Esophagus mucosa (tissue), 1 donor: ENCODE data around the gene ZCCHC12. TPM values are rescaled to one million over a fixed set of nuclear protein-coding genes. Genes with fewer than 3 reads are reported as not detected.
"Not testable (repeated sequence)": the region's sequence is repeated elsewhere in the genome, so short reads cannot be mapped to it uniquely, and the experiment has no call there.

Source experiments
- ATAC-seq: fragments of 200-7000 bp; cut with Tn5 transposase; one replicate; pipeline ENCODE4 v1.9.1; 2020
- total RNA-seq: library from RNA; stranded (reverse); gene quantifications from one replicate; pipeline ENCODE4 v1.2.4, GENCODE V29; 2023
- donor health status: DM: yes; HTN: yes; CAD: no.

The ZCCHC12 gene
- total RNA-seq, result not detected

DNA sequence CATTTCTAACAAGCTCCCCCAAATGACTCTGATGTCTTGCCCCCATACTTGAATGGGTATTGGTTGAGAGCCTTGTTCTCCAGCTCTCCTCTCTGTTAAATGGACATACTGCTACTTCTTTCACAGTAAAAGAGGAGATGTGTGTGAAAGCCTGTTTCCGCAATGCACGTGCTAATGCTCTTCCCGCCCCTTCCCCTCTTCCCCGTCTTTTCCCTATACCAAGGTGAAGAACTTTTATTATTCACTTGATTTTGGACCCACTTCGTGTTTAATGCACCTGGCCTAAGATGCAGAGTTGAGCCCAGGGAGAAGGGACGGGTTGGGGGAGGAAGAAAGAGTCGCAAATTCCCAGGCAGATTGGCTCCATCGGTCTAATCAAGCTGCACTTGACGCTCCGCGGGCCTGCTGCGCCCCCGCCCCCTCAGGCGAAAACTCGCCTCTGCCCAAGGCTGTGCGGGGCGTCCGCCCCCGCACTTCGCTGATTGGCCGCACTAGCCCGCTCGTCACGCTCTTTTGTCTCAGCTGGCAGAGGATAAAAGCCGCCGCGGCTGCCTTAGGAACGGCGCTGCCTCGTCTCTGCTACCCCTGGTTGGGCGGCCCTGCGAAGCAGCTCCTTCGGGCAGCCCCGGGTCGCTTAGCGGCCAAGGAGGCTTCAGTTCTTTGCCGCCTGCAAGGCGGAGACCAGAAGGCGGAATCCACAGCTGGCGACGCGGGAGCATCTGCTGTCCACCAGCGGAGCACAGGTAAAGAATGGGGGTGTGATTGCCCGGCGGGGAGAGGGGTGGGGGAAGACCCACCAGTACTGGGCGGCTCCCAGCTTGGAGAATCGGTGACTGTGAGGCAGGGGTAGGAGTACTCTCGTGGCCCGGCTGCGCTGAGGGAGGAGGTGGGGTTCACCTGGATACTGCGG, at the start of gene ZCCHC12:
Gene ZCCHC12 (plus strand): TSS at position 562 of the 910 bp plus-strand sequence. CDS start 1,421 bp downstream, outside the sequence.
- peak; percentile 51 for ATAC-seq

DNA sequence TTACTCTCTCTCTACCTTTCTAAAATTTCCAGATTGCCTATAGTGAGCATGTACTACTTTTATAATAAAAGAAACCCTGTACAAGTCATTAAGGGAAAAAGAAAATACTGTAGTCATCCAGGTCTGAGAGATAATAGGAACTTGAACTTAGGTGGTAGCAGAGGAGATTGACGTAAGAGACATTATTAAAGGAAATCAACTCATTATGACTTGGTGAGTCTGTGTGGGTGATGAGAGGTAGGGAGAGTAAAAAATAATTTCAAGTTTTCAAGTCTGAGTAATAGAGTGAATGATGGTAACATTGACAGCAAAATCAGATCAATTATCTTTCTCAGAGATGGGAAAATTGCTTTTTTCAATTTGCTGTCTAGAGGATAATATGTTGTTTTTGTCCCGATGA, 44.0 kb upstream of the ZCCHC12 start:
- no peak for ATAC-seq

DNA sequence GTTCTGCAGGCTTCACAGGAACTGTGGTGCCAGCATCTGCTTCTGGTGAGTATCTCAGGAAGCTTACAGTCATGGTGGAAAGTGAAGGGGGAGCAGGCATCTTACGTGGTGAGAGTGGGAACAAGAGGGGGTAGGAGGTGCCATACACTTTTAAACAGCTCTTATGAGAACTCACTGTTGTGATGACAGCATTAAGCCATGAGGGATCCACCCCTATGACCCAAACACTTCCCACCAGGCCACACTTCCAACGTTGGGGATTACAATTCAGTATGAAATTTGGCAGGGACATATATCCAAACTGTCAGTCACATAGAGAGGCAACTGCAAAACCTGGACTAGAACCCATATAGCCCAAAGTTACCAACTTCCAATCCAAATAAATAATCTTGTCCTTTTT, 43.1 kb upstream of the ZCCHC12 start:
- ATAC-seq, result no peak

DNA sequence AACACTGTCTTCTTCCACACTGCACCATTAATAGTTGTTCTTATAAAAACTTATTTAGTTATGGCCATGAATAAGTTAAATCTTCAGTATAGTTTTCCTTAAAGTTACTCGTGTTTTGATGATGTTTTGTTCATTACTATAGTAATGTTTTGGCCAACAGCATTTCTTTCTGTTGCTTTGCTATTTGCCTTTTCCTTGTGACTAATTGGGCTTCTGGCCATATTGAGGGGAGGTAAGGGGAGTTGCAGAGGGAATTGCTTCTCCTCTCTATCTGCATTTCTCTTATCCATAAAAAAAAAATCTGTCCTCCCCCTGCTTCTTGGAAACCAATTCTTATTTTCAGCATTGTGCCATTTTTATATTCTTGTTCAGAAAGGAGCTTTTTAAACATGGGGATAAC, 42.7 kb upstream of the ZCCHC12 start:
- ATAC-seq, result no peak

DNA sequence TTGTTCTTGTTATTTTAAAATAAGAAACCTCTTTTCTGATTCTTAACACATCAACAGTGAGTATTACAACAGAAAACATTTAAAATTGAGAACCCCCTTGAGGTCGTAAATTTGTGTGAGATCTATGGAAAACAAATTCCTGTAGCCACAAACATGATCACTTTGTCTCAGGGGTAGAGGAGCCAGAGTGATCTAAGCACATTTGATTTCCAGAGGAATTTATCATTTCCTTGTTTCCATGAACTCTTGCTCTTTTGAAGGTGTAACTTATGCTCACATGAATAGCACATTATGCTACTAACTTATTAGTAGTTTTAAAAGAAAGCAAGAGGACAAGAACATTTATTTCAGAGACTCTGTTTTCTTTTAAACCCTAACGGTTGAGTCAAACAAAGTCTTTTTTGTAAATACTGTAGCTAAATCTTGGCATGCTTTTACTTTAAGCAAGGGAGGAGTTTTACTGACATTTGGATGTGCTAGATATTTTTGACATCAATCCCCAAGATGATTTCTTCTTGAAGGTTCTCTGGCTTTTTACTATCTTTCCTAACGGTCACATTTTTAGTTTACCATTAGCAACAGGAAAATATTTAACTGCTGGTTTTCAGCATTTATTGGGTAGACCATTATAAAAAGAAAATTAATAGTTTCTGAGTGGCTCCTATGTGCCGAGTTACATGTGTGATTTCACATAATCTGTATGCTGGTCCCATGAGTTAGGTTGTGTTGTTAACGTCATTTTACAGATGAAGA, 27.9 kb upstream of the ZCCHC12 start:
- ATAC-seq, result no peak

DNA sequence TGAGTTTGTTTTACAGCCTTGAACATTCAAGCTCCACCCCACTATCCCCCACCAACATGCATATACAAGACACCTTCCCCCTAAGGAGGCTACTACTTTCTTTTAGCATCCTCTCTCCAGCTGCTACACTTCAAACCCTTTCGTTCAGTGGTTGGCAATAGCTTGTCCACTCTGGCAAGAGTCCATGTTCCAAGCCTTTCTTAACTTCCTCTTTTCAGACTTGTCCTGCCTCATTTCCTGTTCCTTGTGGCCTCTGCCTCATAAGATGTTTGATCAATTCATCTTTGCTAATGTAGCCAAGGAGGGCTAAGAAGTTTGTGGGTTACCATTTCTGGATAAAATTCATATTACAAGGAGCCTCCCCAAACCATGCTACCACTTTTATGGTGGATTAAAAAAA, 20.8 kb upstream of the ZCCHC12 start:
- ATAC-seq, result no peak

DNA sequence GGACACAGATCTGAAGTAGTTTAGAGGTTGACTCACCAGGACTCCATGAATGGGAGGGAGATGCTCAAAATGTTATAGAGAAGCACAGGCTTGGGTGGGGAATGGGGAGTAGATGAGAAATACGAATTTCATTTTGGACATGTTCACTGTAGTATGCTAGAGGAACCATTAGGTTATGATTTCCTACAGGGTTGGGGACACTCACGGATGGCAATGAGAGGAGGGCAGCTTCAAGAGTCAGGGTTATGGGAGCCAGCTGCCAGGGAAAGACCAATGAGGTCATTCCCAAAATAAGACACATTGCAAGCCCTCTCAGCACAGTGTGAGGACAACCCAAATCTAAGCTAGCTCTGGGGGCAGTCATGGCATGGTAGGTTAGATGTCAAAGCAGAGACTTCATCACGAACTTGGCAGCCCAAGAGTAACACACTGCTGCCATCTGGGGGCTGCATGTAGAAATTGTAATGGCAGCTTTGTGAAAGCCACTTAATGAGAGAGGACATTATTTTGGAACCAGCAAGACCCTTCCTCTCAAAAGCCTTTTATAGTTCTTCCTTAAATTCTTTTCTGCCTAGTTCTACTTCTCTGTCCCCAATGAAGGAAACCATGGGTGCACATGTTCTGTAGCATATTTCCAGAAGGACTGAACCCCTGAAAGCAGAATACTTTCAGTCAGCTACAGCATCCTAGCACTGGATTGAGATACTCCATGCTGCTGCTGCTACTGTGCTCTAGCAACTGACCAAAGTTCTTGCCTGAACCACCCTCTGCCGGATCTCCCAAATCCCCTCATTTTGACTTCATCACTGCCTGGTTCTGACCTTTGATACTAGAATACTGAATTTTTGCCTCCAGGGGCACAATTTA, 16.2 kb upstream of the ZCCHC12 start:
- ATAC-seq, result peak; percentile 71

DNA sequence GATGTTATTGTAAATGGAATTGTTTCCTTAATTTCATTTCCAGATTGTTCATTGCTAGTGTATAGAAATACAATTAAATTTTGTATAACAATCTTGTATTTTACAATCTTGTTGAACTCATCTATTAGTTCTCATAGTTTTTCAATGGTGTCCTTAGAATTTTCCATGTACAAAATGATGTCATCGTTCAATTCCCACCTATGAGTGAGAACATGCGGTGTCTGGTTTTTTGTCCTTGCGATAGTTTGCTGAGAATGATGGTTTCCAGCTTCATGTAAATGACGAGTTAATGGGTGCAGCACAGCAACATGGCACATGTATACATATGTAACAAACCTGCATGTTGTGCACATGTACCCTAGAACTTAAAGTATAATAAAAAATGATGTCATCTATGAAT, 6.4 kb upstream of the ZCCHC12 start:
- not testable (repeated sequence) for ATAC-seq

DNA sequence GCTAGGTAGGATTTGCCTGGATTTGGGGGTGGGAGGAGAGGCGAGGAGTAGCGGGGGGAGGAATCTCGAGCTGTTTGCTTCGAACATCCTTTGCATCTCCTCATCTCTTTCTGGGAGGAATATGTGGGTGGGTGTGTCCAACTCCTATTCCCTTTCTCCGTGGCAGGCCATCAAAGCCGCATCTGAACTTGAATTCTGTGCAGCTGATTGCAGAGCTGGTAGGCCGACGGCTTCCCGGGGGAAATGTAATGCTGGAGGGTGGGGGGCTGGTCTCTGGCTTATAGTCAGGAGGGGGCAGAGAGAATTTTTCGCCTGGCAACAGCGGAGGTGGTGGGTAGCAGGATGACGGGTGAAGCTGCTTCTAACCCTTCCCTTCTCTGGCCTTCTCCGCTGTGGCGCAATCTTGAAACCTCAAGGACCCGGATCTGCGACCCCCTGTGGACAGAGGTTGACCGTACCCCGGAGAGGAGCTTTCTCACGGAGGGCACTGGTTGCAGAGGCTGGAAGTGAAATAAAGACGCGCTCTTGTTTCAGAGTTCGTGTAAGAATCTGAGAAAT, 628 bp downstream of the ZCCHC12 start:
- no peak for ATAC-seq

DNA sequence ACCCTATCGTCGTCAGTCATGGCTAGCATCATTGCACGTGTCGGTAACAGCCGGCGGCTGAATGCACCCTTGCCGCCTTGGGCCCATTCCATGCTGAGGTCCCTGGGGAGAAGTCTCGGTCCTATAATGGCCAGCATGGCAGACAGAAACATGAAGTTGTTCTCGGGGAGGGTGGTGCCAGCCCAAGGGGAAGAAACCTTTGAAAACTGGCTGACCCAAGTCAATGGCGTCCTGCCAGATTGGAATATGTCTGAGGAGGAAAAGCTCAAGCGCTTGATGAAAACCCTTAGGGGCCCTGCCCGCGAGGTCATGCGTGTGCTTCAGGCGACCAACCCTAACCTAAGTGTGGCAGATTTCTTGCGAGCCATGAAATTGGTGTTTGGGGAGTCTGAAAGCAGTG, 1.6 kb downstream of the ZCCHC12 start:
- no peak for ATAC-seq

DNA sequence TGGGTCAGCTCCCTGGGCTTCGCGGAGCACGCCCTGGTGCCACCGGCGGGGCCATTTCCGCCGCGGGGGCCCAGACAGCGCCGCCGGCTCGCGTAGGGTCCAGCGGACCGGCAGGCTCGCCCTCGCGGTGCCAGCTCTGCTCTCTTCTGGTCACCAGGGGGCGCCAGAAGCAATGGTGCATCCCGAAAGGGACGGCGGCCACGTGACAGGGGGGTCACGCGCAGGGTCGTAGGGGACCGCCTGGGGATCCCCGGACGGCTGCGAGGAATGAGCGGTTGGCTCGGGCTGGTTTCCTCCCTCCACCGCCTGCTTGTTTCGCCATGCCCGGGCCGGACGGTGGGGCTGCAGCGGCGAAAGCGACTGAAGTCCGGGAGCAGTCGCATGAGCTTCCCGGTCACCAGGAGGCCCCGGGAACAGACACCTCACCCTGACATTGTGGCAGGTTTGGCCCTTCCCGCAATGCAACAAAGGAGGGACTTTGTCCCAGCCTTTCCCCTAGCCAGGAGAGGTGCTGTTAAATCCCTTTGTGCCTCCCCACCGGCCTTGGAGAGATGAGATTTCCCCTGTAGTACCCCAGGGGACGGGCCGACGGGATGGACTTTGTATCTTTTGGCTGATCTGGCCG, 15.8 kb downstream of the ZCCHC12 start:
- ATAC-seq, result peak; percentile 69

DNA sequence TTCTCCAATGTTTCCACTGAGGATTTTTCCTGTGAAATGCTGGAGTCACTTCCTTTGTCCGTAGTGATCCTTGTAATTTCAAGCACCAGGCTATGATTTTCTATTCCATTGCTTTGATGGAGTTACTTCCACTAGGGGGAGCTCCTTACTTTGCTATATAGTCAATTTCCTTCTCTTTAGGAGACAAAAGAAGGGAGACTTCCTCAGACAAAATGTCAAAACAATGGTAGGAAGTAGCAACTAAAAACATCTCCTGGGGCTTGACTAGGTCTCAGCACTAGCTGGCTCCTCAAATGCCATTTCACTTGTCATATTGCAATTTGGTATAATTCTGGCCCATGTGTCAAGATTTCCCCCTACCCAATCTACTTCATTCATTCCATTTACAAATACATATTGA, 24.1 kb downstream of the ZCCHC12 start:
- peak; percentile 60 for ATAC-seq

DNA sequence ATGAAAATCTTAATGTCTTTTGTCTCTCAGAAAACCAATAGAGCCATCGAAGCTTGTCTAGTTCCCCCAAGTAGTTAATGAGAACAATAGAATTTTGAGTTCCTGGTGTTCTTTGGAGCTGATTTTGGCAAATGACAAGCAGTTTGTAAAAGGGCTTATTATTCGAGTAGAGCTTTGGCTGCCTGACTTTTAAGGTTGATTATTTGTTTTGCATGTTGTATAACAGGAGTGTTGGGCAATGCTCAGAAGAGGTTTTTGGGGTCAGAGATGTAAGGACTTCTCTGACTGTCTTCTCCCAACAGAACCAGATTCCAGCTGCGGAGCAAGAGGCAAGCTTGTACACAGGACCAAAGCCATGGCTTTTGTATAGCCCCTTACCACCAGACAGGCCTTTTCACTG, 30.0 kb downstream of the ZCCHC12 start:
- ATAC-seq, result no peak

DNA sequence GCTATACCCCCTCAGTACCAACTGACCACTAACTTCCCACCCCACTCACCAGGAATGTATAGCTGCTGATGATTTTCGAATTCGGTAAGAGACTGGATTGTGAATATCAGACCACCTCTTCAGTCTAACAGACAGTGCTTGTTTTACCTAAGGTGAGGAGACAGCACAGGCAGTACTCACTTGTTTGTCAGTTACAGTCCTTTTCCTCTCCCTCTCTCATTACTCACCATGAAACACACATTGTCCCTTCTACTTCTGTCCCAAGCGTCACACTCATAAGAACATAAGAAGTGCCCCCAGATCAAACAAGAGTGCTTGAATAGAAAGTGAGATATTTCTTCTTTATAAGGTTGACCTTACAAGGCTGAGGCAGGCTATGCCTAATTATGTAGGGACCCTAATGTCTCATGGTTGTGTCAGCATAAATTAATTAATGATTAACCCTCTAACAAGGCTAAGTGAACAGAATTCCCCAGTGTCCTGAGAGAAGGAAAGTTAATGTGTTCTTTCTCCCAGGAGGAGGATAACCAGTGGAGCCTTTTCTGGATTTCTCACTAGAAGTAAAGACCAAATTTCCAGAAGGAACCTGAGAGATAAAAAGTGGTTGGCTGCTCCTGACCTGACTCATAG, 32.2 kb downstream of the ZCCHC12 start:
- ATAC-seq, result no peak

DNA sequence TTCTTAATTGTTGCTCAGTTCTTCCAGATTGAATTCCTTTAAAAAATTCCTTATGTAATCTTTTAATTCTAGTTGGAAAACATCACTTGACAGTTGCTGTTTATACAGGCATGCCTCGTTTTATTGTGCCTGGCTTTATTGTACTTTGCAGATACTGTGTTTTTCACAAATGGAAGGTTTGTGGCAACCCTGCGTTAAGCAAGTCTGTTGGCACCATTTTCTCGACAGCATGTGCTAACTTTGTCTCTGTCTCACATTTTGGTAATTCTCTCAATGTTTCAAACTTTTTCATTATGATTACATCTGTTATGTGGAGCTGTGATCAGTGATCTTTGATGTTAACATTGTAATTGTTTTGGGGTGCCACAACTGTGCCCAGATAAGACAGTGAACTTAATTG, 33.4 kb downstream of the ZCCHC12 start:
- no peak for ATAC-seq

DNA sequence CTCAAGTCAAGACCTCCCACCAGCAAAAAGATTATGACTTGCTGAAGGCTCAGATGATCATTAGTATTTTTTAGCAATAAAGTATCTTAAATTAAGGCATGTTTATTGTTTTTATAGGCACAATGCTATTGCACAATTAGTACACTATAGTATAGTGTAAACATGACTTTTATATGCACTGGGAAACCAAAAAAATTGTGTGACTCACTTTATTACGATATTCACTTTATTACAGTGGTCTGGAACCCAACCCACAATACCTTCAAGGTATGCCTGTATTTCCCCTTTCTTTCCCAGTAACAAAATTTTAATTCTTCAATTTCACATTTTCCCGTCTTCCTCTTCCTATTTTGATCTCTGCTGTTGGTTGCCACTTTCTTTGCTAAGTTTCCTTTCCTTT, 37.7 kb downstream of the ZCCHC12 start:
- no peak for ATAC-seq

DNA sequence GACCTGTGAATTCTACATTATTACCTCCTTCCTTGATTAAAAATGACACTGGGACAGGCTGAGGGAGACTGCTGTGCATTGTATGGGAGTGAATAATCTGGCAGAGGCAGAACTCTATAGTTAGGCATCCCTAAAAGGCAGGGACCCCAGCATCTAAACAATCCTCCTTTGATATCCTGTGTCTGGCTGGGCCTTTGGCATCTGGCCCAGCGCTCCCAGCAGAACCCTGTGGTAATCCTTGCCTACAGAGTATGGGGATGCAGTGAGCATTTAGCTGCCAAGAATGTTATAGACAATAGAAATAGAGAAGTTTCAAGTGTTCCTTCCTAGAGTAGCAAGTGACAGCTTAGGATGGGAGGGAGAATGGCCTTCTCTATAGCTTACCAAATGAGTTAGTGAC, 38.5 kb downstream of the ZCCHC12 start:
- no peak for ATAC-seq

DNA sequence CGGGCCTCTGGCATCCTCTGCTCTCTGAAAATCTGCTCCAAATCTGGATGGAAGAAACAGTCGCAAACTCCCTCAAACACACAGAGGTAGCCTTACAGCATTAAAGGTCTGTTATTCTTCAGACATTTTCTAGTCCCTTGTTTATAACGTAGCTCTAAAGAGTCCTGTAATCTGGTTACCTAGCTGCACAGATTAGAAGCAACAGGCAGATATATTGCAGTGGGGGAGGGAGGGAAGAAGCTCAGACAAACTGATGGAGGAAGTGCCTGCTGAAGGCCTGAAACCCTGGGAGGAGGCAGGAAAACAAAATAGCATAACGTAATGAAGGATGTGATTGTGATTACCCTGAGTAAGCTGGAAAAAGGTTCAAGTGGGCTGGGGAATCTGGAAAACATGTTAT, 39.4 kb downstream of the ZCCHC12 start:
- no peak for ATAC-seq

DNA sequence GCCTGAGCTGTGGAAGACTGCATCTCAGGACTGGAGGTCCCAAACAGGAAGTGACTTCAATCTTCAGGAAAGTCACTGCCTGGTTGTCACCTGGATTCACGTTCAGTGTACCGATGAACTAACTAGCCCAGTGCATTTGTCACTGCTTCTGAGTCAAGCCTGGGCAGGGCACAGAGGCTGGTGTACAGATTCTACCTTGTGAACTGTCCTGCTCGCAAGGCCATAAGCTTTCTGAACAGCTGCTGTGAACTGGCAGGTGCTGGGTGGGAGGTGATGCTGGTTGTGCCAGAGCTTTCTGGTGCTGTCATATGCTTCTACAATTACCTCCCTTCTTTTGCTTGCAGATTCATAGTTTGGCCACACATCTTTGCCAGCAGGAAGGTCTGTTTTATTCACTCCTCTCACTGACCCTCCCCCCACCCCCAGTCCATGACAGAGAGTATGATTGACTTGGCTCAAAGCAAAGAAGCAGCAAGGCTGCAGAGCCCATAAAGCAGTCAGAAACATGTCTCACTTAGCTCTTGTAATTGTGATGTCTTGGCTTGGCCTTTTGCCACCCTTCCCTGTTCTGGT, 40.5 kb downstream of the ZCCHC12 start:
- peak; percentile 36 for ATAC-seq

DNA sequence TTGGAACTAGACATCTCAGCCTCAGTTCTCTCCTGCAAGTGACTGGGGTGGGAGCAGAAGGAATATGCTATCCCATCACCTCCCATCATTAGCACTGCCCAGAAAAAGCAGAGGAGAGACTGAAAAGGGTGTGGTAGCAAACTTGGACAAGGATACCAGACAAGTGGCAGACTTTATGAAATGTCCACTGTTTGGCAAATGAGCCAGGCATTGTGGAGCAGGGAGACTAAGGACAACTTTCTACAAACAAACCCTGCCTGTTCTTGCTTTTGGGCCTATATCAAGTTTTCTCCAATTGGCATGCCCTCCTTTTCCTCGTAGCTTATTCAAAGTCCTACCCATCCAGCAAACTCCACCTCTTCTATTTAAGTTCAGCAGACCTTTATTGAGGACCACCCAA, 41.6 kb downstream of the ZCCHC12 start:
- no peak for ATAC-seq

DNA sequence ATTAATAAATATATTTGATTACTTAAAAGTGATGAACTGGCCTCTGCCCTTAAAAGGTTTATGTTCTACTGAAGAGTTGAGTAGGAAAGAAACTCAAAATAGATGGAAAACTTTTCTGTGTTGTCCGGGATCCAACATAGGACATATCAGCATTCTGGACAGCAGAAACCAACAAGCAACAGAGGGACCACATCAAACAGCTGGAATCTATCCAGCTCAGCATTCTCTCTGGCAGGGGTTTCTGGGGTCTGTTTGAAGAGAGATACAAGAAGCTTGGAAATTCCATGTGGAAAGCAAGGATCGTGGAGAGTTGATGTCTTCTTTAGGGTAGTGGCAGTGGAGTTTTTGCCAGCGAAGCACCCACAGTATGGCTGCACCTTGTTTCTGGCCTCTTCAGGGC, 43.6 kb downstream of the ZCCHC12 start:
- ATAC-seq, result no peak
